ENCODE results near the gene CLTC.

Gene CLTC

DNA sequence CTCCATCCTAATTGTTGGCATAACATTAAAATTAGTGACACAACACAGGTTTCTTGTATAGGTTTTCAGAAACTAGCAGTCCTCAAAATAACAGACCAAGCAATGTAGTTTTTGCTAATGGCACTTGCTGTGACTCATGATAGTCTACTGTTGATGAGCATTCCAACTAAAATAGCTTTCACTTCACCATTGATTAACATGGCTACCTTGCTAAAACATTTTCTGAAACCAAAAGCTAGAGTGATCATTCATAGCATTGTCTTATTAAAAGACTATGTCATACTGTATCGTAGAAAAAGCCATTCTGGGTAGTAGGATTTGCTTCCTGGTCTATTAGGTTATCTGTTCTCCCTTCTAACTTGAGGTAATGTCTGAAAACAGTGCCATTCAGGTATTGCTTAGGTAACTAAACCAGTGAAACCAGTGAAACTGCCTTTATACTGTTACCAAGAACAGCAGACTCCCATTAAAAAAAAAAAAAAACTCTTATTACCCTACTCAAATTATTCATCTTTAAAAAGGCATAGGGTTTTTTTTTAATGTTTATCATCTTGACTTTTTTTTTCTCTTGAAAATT lies 2.5 kb upstream of the CLTC start:
- Histone ChIP-seq H3K9me3 (ENCODE audit: control insufficient read depth in 2 of 2, low read length in 2 of 2) (no peaks in the 10 kb centered on the region), H3K36me3 (ENCODE audit: control insufficient read depth in 2 of 2, insufficient read depth in 2 of 2, low read length in 2 of 2) (no peaks in the 10 kb centered on the region), H3K4me3 (ENCODE audit: low read length in 2 of 2) (peak overlapping the region in 1 of 2 donors; percentile 22), H3K27ac (ENCODE audit: low read depth in 2 of 2, low read length in 2 of 2) (no peak overlapping the region), H3K9ac (ENCODE audit: low read depth in 1 of 2, low read length in 2 of 2) (no peak overlapping the region), H3K27me3 (ENCODE audit: control insufficient read depth in 2 of 2, insufficient read depth in 2 of 2, low read length in 2 of 2) (no peaks in the 10 kb centered on the region), H3K4me1 (ENCODE audit: control insufficient read depth in 2 of 2, insufficient read depth in 2 of 2, low read length in 2 of 2) (peaks cover 16 to 26% of the 10 kb centered on the region in 2 donors)

- no peaks in the 10 kb centered on the region for H3K9me3 ChIP-seq (ENCODE audit: control insufficient read depth in 2 of 2, low read length in 2 of 2)
- peak overlapping the region; percentile 92 to 99 for H3K9ac ChIP-seq (ENCODE audit: low read depth in 1 of 2, low read length in 2 of 2)
- peak overlapping the region; percentile 98 to 100 for H3K4me3 ChIP-seq (ENCODE audit: low read length in 2 of 2)
- H3K36me3 ChIP-seq (ENCODE audit: control insufficient read depth in 2 of 2, insufficient read depth in 2 of 2, low read length in 2 of 2), result no peaks in the 10 kb centered on the region
- peaks cover 32 to 41% of the 10 kb centered on the region in 2 donors for H3K4me1 ChIP-seq (ENCODE audit: control insufficient read depth in 2 of 2, insufficient read depth in 2 of 2, low read length in 2 of 2)
- H3K27ac ChIP-seq (ENCODE audit: low read depth in 2 of 2, low read length in 2 of 2), result peak overlapping the region; percentile 98 to 99
- H3K27me3 ChIP-seq (ENCODE audit: control insufficient read depth in 2 of 2, insufficient read depth in 2 of 2, low read length in 2 of 2), result no peaks in the 10 kb centered on the region
Measured at GRCh38 chr17:59619035-59619297, 729 bp upstream of the CLTC start.

- H3K27me3 ChIP-seq (ENCODE audit: control insufficient read depth in 2 of 2, insufficient read depth in 2 of 2, low read length in 2 of 2), result no peaks in the 10 kb centered on the region
- H3K9ac ChIP-seq (ENCODE audit: low read depth in 1 of 2, low read length in 2 of 2), result peak overlapping the region; percentile 92 to 99
- H3K4me3 ChIP-seq (ENCODE audit: low read length in 2 of 2), result peak overlapping the region; percentile 98 to 100
- peaks cover 32 to 41% of the 10 kb centered on the region in 2 donors for H3K4me1 ChIP-seq (ENCODE audit: control insufficient read depth in 2 of 2, insufficient read depth in 2 of 2, low read length in 2 of 2)
- no peaks in the 10 kb centered on the region for H3K9me3 ChIP-seq (ENCODE audit: control insufficient read depth in 2 of 2, low read length in 2 of 2)
- H3K36me3 ChIP-seq (ENCODE audit: control insufficient read depth in 2 of 2, insufficient read depth in 2 of 2, low read length in 2 of 2), result no peaks in the 10 kb centered on the region
- H3K27ac ChIP-seq (ENCODE audit: low read depth in 2 of 2, low read length in 2 of 2), result peak overlapping the region; percentile 98 to 99
Measured at GRCh38 chr17:59620064-59620359, 317 bp downstream of the CLTC start.

DNA sequence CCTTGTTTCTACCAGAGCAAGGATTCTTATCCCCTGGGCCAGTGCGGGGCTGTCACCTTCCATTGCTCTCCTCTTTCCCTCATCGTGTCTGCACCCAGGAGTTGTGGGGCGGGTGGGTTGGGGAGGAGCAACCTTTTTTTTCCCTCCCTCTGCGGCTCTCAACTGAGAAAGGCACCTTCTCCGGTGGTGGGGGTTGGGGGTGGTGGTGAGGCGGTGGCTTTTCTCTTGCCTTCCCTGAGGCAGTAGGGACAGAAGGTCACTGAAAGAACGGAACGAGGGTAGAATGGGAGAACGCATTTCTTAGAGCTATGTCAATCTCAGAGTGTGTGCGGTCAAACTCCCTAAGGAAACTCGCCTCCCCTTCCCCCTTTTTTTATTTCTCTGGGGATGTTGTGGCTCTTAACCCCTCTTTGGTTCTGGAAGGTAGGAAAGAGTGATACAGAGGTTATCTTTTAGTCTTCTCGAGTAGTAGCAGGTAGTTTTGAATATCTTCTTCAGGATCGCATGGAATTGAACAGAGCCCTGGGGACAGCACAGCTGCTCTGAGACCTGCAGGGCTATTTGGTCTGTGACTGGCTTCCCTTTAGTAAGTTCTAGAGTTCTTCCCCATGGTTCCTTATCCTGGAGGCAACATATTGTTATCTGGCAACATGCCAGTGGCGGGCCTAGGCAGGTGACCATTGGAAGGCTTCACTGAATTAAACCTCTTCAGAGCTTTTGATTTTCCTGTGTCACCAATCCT lies 994 bp downstream of the CLTC start:
- Histone ChIP-seq H3K4me1 (ENCODE audit: control insufficient read depth in 2 of 2, insufficient read depth in 2 of 2, low read length in 2 of 2) (peaks cover 32 to 41% of the 10 kb centered on the region in 2 donors), H3K27ac (ENCODE audit: low read depth in 2 of 2, low read length in 2 of 2) (peak overlapping the region; percentile 98 to 99), H3K9me3 (ENCODE audit: control insufficient read depth in 2 of 2, low read length in 2 of 2) (no peaks in the 10 kb centered on the region), H3K9ac (ENCODE audit: low read depth in 1 of 2, low read length in 2 of 2) (peak overlapping the region; percentile 92 to 99), H3K4me3 (ENCODE audit: low read length in 2 of 2) (peak overlapping the region; percentile 98 to 100), H3K27me3 (ENCODE audit: control insufficient read depth in 2 of 2, insufficient read depth in 2 of 2, low read length in 2 of 2) (no peaks in the 10 kb centered on the region), H3K36me3 (ENCODE audit: control insufficient read depth in 2 of 2, insufficient read depth in 2 of 2, low read length in 2 of 2) (peaks cover 0 to under 1% of the 10 kb centered on the region in 2 donors)

- Histone ChIP-seq H3K4me1 (ENCODE audit: control insufficient read depth in 2 of 2, insufficient read depth in 2 of 2, low read length in 2 of 2) (peaks cover 36 to 47% of the 10 kb centered on the region in 2 donors), H3K9me3 (ENCODE audit: control insufficient read depth in 2 of 2, low read length in 2 of 2) (no peaks in the 10 kb centered on the region), H3K27me3 (ENCODE audit: control insufficient read depth in 2 of 2, insufficient read depth in 2 of 2, low read length in 2 of 2) (no peaks in the 10 kb centered on the region), H3K36me3 (ENCODE audit: control insufficient read depth in 2 of 2, insufficient read depth in 2 of 2, low read length in 2 of 2) (peaks cover 0 to 5% of the 10 kb centered on the region in 2 donors), H3K4me3 (ENCODE audit: low read length in 2 of 2) (peak overlapping the region; percentile 29 to 100), H3K9ac (ENCODE audit: low read depth in 1 of 2, low read length in 2 of 2) (peak overlapping the region in 1 of 2 donors; percentile 22), H3K27ac (ENCODE audit: low read depth in 2 of 2, low read length in 2 of 2) (no peak overlapping the region)
Measured at GRCh38 chr17:59621771-59622170, 2.1 kb downstream of the CLTC start.

GRCh38 chr17:59623151-59623550 lies 3.5 kb downstream of the CLTC start:
- H3K27me3 ChIP-seq (ENCODE audit: control insufficient read depth in 2 of 2, insufficient read depth in 2 of 2, low read length in 2 of 2), result no peaks in the 10 kb centered on the region
- H3K9ac ChIP-seq (ENCODE audit: low read depth in 1 of 2, low read length in 2 of 2), result peak overlapping the region in 1 of 2 donors; percentile 34
- peaks cover 0 to 5% of the 10 kb centered on the region in 2 donors for H3K36me3 ChIP-seq (ENCODE audit: control insufficient read depth in 2 of 2, insufficient read depth in 2 of 2, low read length in 2 of 2)
- H3K9me3 ChIP-seq (ENCODE audit: control insufficient read depth in 2 of 2, low read length in 2 of 2), result no peaks in the 10 kb centered on the region
- H3K4me1 ChIP-seq (ENCODE audit: control insufficient read depth in 2 of 2, insufficient read depth in 2 of 2, low read length in 2 of 2), result peaks cover 32 to 49% of the 10 kb centered on the region in 2 donors
- no peak overlapping the region for H3K27ac ChIP-seq (ENCODE audit: low read depth in 2 of 2, low read length in 2 of 2)
- peak overlapping the region in 1 of 2 donors; percentile 29 for H3K4me3 ChIP-seq (ENCODE audit: low read length in 2 of 2)

- Histone ChIP-seq H3K27ac (ENCODE audit: low read depth in 2 of 2, low read length in 2 of 2) (no peak overlapping the region), H3K36me3 (ENCODE audit: control insufficient read depth in 2 of 2, insufficient read depth in 2 of 2, low read length in 2 of 2) (peaks cover 3 to 12% of the 10 kb centered on the region in 2 donors), H3K4me1 (ENCODE audit: control insufficient read depth in 2 of 2, insufficient read depth in 2 of 2, low read length in 2 of 2) (peaks cover 36 to 43% of the 10 kb centered on the region in 2 donors), H3K9ac (ENCODE audit: low read depth in 1 of 2, low read length in 2 of 2) (no peak overlapping the region), H3K4me3 (ENCODE audit: low read length in 2 of 2) (no peak overlapping the region), H3K9me3 (ENCODE audit: control insufficient read depth in 2 of 2, low read length in 2 of 2) (no peaks in the 10 kb centered on the region), H3K27me3 (ENCODE audit: control insufficient read depth in 2 of 2, insufficient read depth in 2 of 2, low read length in 2 of 2) (no peaks in the 10 kb centered on the region)
Measured at GRCh38 chr17:59626756-59627155, 7.1 kb downstream of the CLTC start.

DNA sequence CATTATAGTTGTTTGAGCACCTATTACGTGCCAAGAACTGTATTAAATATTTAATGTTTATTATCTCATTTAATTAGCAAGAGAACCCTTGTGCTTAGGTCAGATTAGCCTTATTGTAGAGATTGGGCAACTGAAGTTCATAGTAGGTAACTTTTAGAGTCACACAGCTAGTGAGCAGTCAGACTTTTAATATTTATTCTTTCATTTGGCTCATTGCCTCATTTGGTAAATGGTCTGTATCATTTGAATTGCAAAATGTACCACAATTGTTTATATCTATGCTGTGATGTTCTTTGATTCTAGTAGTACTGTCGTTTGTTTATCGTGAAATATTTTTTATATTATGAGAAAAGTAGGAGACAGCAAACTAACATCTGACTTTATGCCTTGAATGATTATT lies 7.6 kb downstream of the CLTC start:
- H3K27me3 ChIP-seq (ENCODE audit: control insufficient read depth in 2 of 2, insufficient read depth in 2 of 2, low read length in 2 of 2), result no peaks in the 10 kb centered on the region
- no peaks in the 10 kb centered on the region for H3K9me3 ChIP-seq (ENCODE audit: control insufficient read depth in 2 of 2, low read length in 2 of 2)
- no peak overlapping the region for H3K9ac ChIP-seq (ENCODE audit: low read depth in 1 of 2, low read length in 2 of 2)
- H3K36me3 ChIP-seq (ENCODE audit: control insufficient read depth in 2 of 2, insufficient read depth in 2 of 2, low read length in 2 of 2), result peaks cover 3 to 12% of the 10 kb centered on the region in 2 donors
- no peak overlapping the region for H3K27ac ChIP-seq (ENCODE audit: low read depth in 2 of 2, low read length in 2 of 2)
- H3K4me1 ChIP-seq (ENCODE audit: control insufficient read depth in 2 of 2, insufficient read depth in 2 of 2, low read length in 2 of 2), result peaks cover 31 to 39% of the 10 kb centered on the region in 2 donors
- no peak overlapping the region for H3K4me3 ChIP-seq (ENCODE audit: low read length in 2 of 2)

DNA sequence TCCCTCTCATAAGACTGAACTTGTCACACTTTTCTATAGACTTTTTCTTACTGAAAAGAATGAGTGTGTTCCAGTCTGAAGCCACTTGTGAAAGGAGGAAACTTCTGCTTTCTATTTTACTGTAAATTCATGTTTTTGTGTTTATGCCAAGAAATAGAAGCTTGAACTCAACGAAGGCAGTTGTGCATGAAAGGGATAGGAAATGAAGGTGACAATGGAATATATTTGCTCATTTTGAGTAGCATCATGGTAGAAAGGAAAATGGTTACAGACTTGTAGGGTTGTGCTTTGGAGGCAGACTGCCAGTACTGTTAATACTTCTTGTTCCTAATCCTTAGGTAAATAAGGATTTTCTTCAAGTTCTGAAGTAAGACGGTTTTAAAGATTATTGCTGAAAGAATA lies 8.1 kb downstream of the CLTC start:
- Histone ChIP-seq H3K27me3 (ENCODE audit: control insufficient read depth in 2 of 2, insufficient read depth in 2 of 2, low read length in 2 of 2) (no peaks in the 10 kb centered on the region), H3K4me3 (ENCODE audit: low read length in 2 of 2) (no peak overlapping the region), H3K27ac (ENCODE audit: low read depth in 2 of 2, low read length in 2 of 2) (no peak overlapping the region), H3K4me1 (ENCODE audit: control insufficient read depth in 2 of 2, insufficient read depth in 2 of 2, low read length in 2 of 2) (peaks cover 27 to 34% of the 10 kb centered on the region in 2 donors), H3K9me3 (ENCODE audit: control insufficient read depth in 2 of 2, low read length in 2 of 2) (no peaks in the 10 kb centered on the region), H3K36me3 (ENCODE audit: control insufficient read depth in 2 of 2, insufficient read depth in 2 of 2, low read length in 2 of 2) (peaks cover 3 to 12% of the 10 kb centered on the region in 2 donors), H3K9ac (ENCODE audit: low read depth in 1 of 2, low read length in 2 of 2) (no peak overlapping the region)

DNA sequence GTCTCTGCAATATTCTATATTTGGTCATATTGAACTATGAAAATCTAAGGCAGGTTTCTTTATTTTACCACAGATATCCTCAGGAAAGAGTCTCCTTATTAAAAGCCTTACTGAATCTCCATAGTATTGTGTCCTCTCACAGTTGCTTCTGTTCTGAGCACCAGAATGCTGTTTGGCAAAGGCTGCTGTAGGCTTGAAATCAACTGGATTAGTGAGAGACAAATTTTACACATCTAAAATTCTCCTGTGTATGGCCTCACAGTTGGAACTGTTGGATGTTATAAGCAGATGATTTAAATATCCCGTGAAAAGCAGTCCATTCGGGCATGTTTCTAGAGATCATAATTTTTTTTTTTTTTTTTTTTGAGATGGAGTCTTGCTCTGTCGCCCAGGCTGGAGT lies 9.5 kb downstream of the CLTC start:
- H3K4me3 ChIP-seq (ENCODE audit: low read length in 2 of 2), result no peak overlapping the region
- H3K27me3 ChIP-seq (ENCODE audit: control insufficient read depth in 2 of 2, insufficient read depth in 2 of 2, low read length in 2 of 2), result no peaks in the 10 kb centered on the region
- H3K4me1 ChIP-seq (ENCODE audit: control insufficient read depth in 2 of 2, insufficient read depth in 2 of 2, low read length in 2 of 2), result peaks cover 18 to 27% of the 10 kb centered on the region in 2 donors
- H3K36me3 ChIP-seq (ENCODE audit: control insufficient read depth in 2 of 2, insufficient read depth in 2 of 2, low read length in 2 of 2), result peaks cover 3 to 12% of the 10 kb centered on the region in 2 donors
- H3K9ac ChIP-seq (ENCODE audit: low read depth in 1 of 2, low read length in 2 of 2), result no peak overlapping the region
- H3K27ac ChIP-seq (ENCODE audit: low read depth in 2 of 2, low read length in 2 of 2), result no peak overlapping the region
- H3K9me3 ChIP-seq (ENCODE audit: control insufficient read depth in 2 of 2, low read length in 2 of 2), result no peaks in the 10 kb centered on the region

Measured in mucosa of rectum (tissue), 2 donors.